ENCODE measurements around the gene PRKX.
"Not testable (repeated sequence)": the region's sequence is repeated elsewhere in the genome, so short reads cannot be mapped to it uniquely, and the experiment has no call there.

The PRKX gene

GRCh38 chrX:3631196-3631595 lies 82.3 kb downstream of the PRKX start:
- Histone ChIP-seq H3K9me3 (ENCODE audit: control insufficient read depth, insufficient read depth, low read length) (no peaks in the 10 kb centered on the region), H3K4me2 (ENCODE audit: low read length) (no peak overlapping the region), H3K27ac (ENCODE audit: low read depth, low read length) (no peak overlapping the region), H4K20me1 (ENCODE audit: control insufficient read depth, insufficient read depth, low read depth, low read length) (no peaks in the 10 kb centered on the region), H3K4me1 (ENCODE audit: control insufficient read depth, low read length) (peaks cover 12% of the 10 kb centered on the region), H3K9me2 (replicated peaks; ENCODE audit: control insufficient read depth, low read length) (no peaks in the 10 kb centered on the region), H3K4me3 (ENCODE audit: low read length) (no peak overlapping the region), H3K36me3 (ENCODE audit: control insufficient read depth, low read length) (no peaks in the 10 kb centered on the region), H3K79me2 (ENCODE audit: control insufficient read depth, low read length) (no peaks in the 10 kb centered on the region), H3K27me3 (ENCODE audit: control insufficient read depth, low read length) (no peaks in the 10 kb centered on the region), H3F3A (ENCODE audit: control insufficient read depth, insufficient read depth) (no peaks in the 10 kb centered on the region)
- TF ChIP-seq EZH2phosphoT487 (IDR thresholded peaks at IDR 0.05; ENCODE audit: borderline replicate concordance, low read length) (no peak), CTCF (IDR thresholded peaks at IDR 0.05; ENCODE audit: low read depth, low read length, poor library complexity, severe bottlenecking) (no peak)

- Histone ChIP-seq H3K79me2 (ENCODE audit: control insufficient read depth, low read length) (no peaks in the 10 kb centered on the region), H4K20me1 (ENCODE audit: control insufficient read depth, insufficient read depth, low read depth, low read length) (no peaks in the 10 kb centered on the region), H3K4me2 (ENCODE audit: low read length) (no peak overlapping the region), H3K9me2 (replicated peaks; ENCODE audit: control insufficient read depth, low read length) (no peaks in the 10 kb centered on the region), H3K4me3 (ENCODE audit: low read length) (no peak overlapping the region), H3K27ac (ENCODE audit: low read depth, low read length) (no peak overlapping the region), H3K27me3 (ENCODE audit: control insufficient read depth, low read length) (no peaks in the 10 kb centered on the region), H3F3A (ENCODE audit: control insufficient read depth, insufficient read depth) (no peaks in the 10 kb centered on the region), H3K4me1 (ENCODE audit: control insufficient read depth, low read length) (no peaks in the 10 kb centered on the region), H3K36me3 (ENCODE audit: control insufficient read depth, low read length) (no peaks in the 10 kb centered on the region), H3K9me3 (ENCODE audit: control insufficient read depth, insufficient read depth, low read length) (no peaks in the 10 kb centered on the region)
- TF ChIP-seq EZH2phosphoT487 (IDR thresholded peaks at IDR 0.05; ENCODE audit: borderline replicate concordance, low read length) (no peak), CTCF (IDR thresholded peaks at IDR 0.05; ENCODE audit: low read depth, low read length, poor library complexity, severe bottlenecking) (no peak)
These were observed 85.9 kb downstream of the PRKX start for GRCh38 chrX:3627594-3627993.

- TF ChIP-seq CTCF (IDR thresholded peaks at IDR 0.05; ENCODE audit: low read depth, low read length, poor library complexity, severe bottlenecking) = no peak
- TF ChIP-seq EZH2phosphoT487 (IDR thresholded peaks at IDR 0.05; ENCODE audit: borderline replicate concordance, low read length) = no peak
- H3K9me2 ChIP-seq (replicated peaks; ENCODE audit: control insufficient read depth, low read length) = no peaks in the 10 kb centered on the region
- H3K27ac ChIP-seq (ENCODE audit: low read depth, low read length) = no peak overlapping the region
- no peaks in the 10 kb centered on the region for H3K4me1 ChIP-seq (ENCODE audit: control insufficient read depth, low read length)
- H3K9me3 ChIP-seq (ENCODE audit: control insufficient read depth, insufficient read depth, low read length) = no peaks in the 10 kb centered on the region
- no peaks in the 10 kb centered on the region for H3K79me2 ChIP-seq (ENCODE audit: control insufficient read depth, low read length)
- no peak overlapping the region for H3K4me2 ChIP-seq (ENCODE audit: low read length)
- no peaks in the 10 kb centered on the region for H3K36me3 ChIP-seq (ENCODE audit: control insufficient read depth, low read length)
- H3K27me3 ChIP-seq (ENCODE audit: control insufficient read depth, low read length) = no peaks in the 10 kb centered on the region
- no peaks in the 10 kb centered on the region for H4K20me1 ChIP-seq (ENCODE audit: control insufficient read depth, insufficient read depth, low read depth, low read length)
- no peak overlapping the region for H3K4me3 ChIP-seq (ENCODE audit: low read length)
- H3F3A ChIP-seq (ENCODE audit: control insufficient read depth, insufficient read depth) = no peaks in the 10 kb centered on the region
These were observed 92.0 kb downstream of the PRKX start for GRCh38 chrX:3621414-3621813.

GRCh38 chrX:3611744-3612143 lies 101.7 kb downstream of the PRKX start:
- not testable (repeated sequence) for H4K20me1 ChIP-seq (ENCODE audit: control insufficient read depth, insufficient read depth, low read depth, low read length); H3F3A ChIP-seq (ENCODE audit: control insufficient read depth, insufficient read depth); H3K27me3 ChIP-seq (ENCODE audit: control insufficient read depth, low read length); H3K4me3 ChIP-seq (ENCODE audit: low read length); H3K27ac ChIP-seq (ENCODE audit: low read depth, low read length); H3K9me2 ChIP-seq (replicated peaks; ENCODE audit: control insufficient read depth, low read length); H3K4me2 ChIP-seq (ENCODE audit: low read length); H3K36me3 ChIP-seq (ENCODE audit: control insufficient read depth, low read length); H3K4me1 ChIP-seq (ENCODE audit: control insufficient read depth, low read length); H3K9me3 ChIP-seq (ENCODE audit: control insufficient read depth, insufficient read depth, low read length); H3K79me2 ChIP-seq (ENCODE audit: control insufficient read depth, low read length)

Measured in DOHH2 (cell line).